HG02938 (cell line): ENCODE measurements around the gene TRABD2A.
"Not testable (repeated sequence)": the region's sequence is repeated elsewhere in the genome, so short reads cannot be mapped to it uniquely, and the experiment has no call there.

Experiments
- ATAC-seq: cut with Tn5 transposase; IDR thresholded peaks from one replicate; pipeline ENCODE4 v1.9.1; 2021; ENCODE audit warnings: mild to moderate bottlenecking, moderate library complexity; ENCODE audit not compliant: unreplicated experiment

Gene TRABD2A, protein sequence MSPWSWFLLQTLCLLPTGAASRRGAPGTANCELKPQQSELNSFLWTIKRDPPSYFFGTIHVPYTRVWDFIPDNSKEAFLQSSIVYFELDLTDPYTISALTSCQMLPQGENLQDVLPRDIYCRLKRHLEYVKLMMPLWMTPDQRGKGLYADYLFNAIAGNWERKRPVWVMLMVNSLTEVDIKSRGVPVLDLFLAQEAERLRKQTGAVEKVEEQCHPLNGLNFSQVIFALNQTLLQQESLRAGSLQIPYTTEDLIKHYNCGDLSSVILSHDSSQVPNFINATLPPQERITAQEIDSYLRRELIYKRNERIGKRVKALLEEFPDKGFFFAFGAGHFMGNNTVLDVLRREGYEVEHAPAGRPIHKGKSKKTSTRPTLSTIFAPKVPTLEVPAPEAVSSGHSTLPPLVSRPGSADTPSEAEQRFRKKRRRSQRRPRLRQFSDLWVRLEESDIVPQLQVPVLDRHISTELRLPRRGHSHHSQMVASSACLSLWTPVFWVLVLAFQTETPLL

DNA sequence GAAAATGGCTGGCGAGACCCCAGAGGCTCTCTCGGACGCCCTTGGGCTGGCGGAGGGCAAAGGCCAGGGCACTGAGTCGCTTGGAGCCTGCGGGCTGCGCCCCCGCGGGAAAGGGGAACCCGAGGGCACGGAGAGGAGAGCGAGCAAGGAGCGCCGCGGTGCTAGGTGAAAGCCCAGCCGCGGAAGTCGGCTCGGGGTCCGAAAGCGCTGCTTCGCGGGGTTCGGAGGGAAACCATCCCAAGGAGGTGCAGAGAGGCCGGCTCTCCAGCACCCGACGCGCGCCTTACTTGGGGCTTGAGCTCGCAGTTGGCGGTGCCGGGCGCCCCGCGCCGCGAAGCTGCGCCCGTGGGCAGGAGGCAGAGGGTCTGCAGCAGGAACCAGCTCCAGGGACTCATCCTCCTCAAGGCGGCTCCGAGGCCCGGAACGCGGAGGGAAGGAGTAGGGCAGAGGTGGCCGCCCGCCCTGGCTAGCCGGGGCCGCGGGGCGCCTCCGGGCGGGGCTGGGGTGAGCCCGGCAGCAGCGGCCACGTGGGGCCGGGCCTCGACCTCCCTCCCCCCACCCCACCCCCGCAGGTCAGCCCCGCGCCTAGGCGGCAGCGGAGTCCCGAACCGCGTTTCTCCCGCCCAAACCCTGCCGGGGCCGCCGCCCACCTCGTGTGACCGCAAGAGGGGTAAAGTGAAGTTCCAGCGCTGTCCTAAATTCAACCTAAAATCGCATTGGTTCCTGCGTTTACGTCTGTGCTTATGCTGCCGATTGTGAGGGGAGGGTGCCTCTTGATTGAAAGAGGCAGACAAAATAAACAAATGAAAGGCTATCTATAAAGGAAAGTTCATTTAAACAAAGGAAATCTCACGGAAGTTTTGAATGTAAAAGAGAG, at the start of gene TRABD2A:
TSS of gene TRABD2A (minus strand) at position 440 of the 877 bp plus-strand sequence. CDS start at position 395, 45 bp downstream.
- no peak for ATAC-seq

DNA sequence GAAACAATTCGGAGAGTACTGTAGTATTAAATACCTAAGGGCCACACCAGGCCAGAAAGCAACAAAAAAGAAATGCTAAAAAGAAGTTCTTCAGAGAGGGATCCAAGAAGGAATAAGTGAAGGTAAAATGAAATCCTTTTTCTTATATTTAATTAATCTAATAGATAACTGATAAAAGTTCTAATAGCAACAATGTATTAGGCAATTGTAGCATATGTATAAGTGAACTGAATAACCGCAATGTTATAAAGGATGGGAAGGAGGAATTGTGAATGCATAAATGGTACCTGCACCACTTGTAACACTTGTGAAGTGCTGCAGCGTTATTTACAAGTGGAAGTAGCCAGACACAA, 46.4 kb upstream of the TRABD2A start:
- ATAC-seq: no peak

DNA sequence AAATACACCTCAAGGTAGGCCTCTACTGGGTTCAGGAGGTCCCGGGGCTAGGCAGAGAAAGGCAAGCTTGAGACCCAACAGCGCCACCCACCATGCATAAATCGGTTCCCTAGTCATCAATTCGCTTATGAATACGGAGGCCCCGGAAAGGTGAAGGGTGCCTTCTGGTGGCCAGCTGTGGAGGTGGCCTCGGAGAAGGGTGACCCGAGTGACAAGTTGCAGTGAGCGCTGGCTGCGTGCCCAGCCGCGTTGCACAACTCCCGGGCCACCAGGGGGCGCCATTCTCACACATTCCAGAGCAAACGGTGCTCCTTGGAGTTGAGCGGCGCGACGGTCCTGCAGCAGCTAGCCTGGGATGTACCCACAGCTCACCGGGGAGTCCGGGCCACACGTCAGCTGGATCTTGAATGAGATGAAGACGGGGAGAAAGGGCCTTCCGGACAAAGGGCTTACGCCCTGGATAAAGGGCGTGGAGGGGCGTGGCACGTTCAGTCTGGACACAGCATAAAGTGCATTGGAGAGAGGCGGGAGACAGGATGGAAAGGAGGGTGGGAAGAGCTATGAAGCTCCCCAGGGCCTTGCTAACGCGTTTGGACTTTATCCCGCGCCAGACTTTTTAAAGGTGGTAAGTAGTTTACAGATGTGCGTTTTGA, 45.0 kb upstream of the TRABD2A start:
- ATAC-seq: peak; percentile 86

DNA sequence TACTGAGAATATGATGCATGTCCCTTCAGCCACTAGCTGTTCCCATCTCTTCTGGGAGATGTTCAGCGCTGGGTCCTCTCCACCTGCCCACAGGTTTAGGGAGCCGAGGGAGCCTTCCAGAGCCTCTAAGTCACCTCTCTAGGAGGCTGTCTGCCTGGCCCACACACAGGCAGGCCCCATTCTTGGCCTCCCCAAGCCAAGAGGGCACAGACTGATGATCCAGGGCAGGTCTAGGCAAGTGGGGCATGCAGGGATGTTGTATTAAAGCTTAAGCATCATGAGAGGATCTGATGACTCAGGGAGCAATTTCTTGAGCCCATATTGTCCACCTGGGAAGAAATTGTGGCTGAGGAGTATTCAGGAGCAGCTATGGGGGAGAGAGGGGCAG, 44.4 kb upstream of the TRABD2A start:
- no peak for ATAC-seq

GRCh38 chr2:84924173-84925106, 43.6 kb upstream of the TRABD2A start:
- ATAC-seq: no peak

GRCh38 chr2:84923009-84923408, 42.1 kb upstream of the TRABD2A start:
- ATAC-seq: no peak

DNA sequence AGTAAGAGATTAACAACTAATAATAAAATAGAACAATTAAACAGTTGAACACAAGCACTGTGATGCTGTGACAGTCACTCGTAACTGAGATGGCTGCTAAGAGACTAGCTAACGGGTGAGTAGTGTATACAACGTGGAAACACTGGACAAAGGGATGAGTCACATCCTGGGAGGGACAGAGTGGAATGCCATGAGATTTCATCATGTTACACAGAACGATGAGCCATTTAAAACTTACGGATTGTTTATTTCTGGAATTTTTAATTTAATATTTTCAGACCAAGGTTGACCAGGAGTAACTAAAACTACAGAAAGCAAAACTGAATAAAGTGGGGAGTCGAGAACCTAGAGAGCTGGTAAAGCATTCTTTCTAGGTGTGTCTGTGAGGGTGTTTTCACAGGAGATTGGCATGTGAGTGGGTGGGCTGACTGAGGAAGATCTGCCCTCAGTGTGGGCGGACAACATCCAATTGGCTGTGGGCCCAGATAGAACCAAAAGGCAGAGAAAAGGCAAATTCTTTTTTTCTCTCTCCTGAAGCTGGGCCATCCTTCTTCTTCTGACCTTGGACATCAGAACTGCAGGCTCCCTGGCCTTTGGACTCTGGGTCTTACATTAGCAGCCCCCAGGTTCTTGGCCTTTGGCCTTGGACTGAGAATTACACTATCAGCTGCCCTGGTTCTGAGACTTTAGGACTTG, 39.1 kb upstream of the TRABD2A start:
- ATAC-seq: peak; percentile 57

DNA sequence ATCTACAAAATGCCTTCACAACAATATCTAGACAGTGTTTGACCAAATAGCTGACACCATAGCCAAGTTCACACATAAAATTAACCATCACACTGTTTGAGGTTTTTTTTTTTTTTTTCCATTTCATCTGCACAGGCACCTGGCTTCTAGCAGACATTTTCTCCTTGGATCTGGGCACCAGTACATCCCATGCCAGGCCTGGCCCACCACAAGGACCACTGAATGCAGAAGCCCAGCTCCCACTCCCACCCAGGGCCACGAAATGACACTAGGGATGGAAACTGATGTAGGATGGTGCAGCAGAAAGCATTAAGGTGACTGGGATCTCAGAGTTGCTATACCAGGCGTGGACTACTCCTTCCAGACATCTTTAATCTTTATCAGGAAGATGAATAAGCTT, 37.5 kb upstream of the TRABD2A start:
- no peak for ATAC-seq

- ATAC-seq: not testable (repeated sequence)
Measured at GRCh38 chr2:84917821-84918220, 36.9 kb upstream of the TRABD2A start.

DNA sequence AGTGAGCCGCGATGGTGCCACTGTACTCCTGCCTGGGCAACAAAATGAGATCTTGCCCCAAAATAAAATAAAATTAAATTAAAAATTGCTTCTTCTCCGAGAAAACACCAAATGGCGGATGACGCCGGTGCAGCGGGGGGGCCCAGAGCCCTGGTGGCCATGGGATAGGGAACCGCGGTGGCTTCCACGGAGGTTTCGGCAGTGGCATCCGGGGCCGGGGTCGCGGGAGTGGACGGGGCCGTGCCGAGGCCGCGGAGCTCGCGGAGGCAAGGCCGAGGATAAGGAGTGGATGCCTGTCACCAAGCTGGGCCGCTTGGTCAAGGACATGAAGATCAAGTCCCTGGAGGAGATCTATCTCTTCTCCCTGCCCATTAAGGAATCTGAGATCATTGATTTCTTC, 34.8 kb upstream of the TRABD2A start:
- not testable (repeated sequence) for ATAC-seq

- no peak for ATAC-seq
Measured at GRCh38 chr2:84914334-84914733, 33.5 kb upstream of the TRABD2A start.

- no peak for ATAC-seq
Measured at GRCh38 chr2:84912984-84913383, 32.1 kb upstream of the TRABD2A start.

DNA sequence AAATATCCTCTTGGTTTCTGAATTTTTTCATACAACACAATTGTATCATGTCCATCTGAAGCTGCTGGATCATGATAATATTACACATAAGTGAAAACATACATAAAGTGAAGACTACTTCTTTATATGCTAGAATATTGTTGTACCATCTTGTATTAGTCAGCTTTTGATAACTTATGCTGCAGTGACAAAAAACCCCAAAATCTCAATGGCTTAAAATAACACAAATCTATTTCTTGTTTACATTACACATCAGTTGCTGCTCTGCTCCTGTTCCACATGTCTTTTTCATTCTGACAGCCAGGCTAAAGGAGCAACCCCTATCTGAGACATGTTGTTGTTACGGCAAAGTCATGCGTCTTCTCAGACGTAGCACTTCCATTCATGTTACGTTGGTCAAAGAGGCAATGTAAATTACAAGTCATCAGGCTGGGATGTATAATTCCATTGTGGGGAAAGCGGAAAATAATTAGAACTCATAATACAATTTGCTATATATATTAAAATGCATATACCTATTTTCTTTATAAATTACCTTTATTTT, 30.3 kb upstream of the TRABD2A start:
- no peak for ATAC-seq

- ATAC-seq: no peak
Measured at GRCh38 chr2:84908948-84909713, 28.2 kb upstream of the TRABD2A start.

GRCh38 chr2:84906900-84907714, 26.2 kb upstream of the TRABD2A start:
- peak; percentile 35 for ATAC-seq

DNA sequence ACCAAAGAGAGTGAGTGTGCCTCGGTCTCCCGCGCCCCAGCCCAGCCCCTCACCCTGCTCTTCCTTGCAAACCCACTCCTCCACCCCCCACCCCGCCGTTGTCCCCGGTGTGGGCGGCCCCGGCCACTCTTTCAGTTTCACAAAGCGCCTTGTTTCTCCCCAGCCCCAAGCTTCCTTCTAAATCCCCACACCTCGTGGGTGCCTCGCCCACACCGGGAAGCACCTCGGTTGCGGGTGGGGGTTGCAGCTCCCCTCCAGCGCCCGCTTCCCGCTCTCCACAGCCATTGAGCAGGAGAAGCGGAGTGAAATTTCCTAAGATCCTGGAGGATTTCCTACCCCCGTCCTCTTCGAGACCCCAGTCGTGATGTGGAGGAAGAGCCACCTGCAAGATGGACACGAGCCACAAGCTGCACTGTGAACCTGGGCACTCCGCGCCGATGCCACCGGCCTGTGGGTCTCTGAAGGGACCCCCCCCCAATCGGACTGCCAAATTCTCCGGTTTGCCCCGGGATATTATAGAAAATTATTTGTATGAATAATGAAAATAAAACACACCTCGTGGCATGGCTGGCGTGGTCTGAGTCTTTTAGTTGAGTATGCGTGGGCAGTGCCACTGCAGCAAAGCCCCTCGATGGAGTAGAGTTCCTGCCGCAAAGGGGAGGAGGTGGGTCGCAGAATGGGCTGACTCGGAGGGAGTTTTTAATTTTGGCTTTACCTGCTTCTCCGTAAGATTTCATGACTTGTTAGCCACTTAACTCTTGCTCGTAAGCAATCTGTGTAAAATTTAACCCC, 25.4 kb upstream of the TRABD2A start:
- ATAC-seq: peak; percentile 19
